Psoas muscle (tissue), 8 donors: Measurements from ENCODE around the gene TNFRSF14. TPM values are rescaled to one million over a fixed set of nuclear protein-coding genes. Genes with fewer than 3 reads are reported as not detected.

Source experiments
- ATAC-seq, 4 donors: fragments of 200-7000 bp; cut with Tn5 transposase; one replicate each; pipeline ENCODE4 v1.9.1; 2020; ENCODE audit warnings: moderate library complexity in 3 of 4, mild to moderate bottlenecking in 2 of 4
- DNase-seq, 2 donors: peaks; one replicate each; pipeline ENCODE4 v3.0.0-alpha.2; 2020
- H3K27ac ChIP-seq: fragments of 200-600 bp; one replicate; pipeline ENCODE4 v1.8.0; 2022
- H3K27me3 ChIP-seq, 3 donors: fragments of 200-600 bp in 1 of 3; one replicate each; pipeline versions ENCODE4 v1.6.1 to v1.8.0; 2013 to 2022; ENCODE audit warnings: low read length in 2 of 3, mild to moderate bottlenecking in 2 of 3, moderate library complexity in 1 of 3; ENCODE audit not compliant: insufficient read depth in 3 of 3
- H3K36me3 ChIP-seq, 2 donors: fragments of 200-600 bp in 1 of 2; one replicate each; pipeline versions ENCODE4 v1.6.1 to v1.8.0; 2013 to 2022; ENCODE audit warnings: low read depth in 1 of 2, mild to moderate bottlenecking in 1 of 2, moderate library complexity in 1 of 2; ENCODE audit not compliant: insufficient read depth in 1 of 2
- H3K4me1 ChIP-seq: fragments of 200-600 bp; one replicate; pipeline ENCODE4 v1.8.0; 2022
- H3K4me3 ChIP-seq: fragments of 200-600 bp; one replicate; pipeline ENCODE4 v1.8.0; 2022; ENCODE audit warnings: mild to moderate bottlenecking
- H3K9me3 ChIP-seq: fragments of 200-600 bp; one replicate; pipeline ENCODE4 v1.8.0; 2022
- CTCF ChIP-seq: fragments of 200-600 bp; IDR thresholded peaks from one replicate; pipeline ENCODE4 v1.8.0; 2022; ENCODE audit warnings: antibody characterized with exemption
- WGBS, 3 donors: extraction: QIAGEN DNeasy Blood & Tissue Kit; methylation state at CpG; one replicate each; pipeline versions ENCODE4 v1.1.6 to v1.1.7; 2013; 5-methylcytosine and 5-hydroxymethylcytosine counted together
- intact Hi-C, 2 donors: fragments of 100-400 bp; cut with DNase I; formaldehyde crosslinking; loops; one replicate each; pipeline versions ENCODE4 v1.11.0 to v1.14.2; 2022
- polyA plus RNA-seq, 3 donors: library from polyadenylated mRNA; stranded (reverse); fragments of 200-250 nt; gene quantifications; one replicate each; pipeline ENCODE4 v1.2.3, GENCODE V29; 2013
- total RNA-seq, 4 donors: library from RNA; stranded (reverse); fragmentation: NEBNext Ultra II Directional in 2 of 4; extraction: Animal tissue kit (Norgen Biotek cat#: 25700) in 2 of 4; gene quantifications; one replicate each; pipeline versions ENCODE4 v1.2.1 to v1.2.4, GENCODE V29; 2021 to 2023
- donor health status: healthy with polysubstance abuse.
- donor health status: DM: no; HTN: no; CAD: no; lungs with moderate emphysema.
- donor health status: Bipolar disorder and iron deficiency.
- donor health status: healthy.
- donor health status: DM: yes; HTN: yes; CAD: no.
- donor health status: DM: no; HTN: no; CAD: no.
- donor health status: DM: no; HTN: no; CAD: no.
- donor health status: DM: yes; HTN: yes; CAD: no.

Gene TNFRSF14
- total and polyA plus RNA-seq, 7 donors = 6.2 to 10.8 (median 8.2) TPM

GRCh38 chr1:2534315-2534686 is 21.9 kb upstream of the TNFRSF14 start:
- WGBS, 3 donors = 52 to 72% (median 66%) methylated on average over 7 of the region's 7 CpGs
- DNase-seq = no peak
- Histone ChIP-seq H3K27me3 (peaks cover 0 to 11% (median 8%) of the 10 kb centered on the region in 3 donors), H3K4me1 (peaks cover 30% of the 10 kb centered on the region), H3K4me3 (no peak overlapping the region), H3K27ac (no peak overlapping the region), H3K36me3 (no peaks in the 10 kb centered on the region), H3K9me3 (no peaks in the 10 kb centered on the region)
- no peak for TF ChIP-seq CTCF
- ATAC-seq = no peak
- intact Hi-C loops = loop anchor here (1.0 to 5.0 kb wide), 3 partner anchors 11 to 342 kb away; partner anchors contain the start of genes FAAP20 (in 1 of the 2) and PEX10 (in 1 of the 2)

- Histone ChIP-seq H3K4me1 (peaks cover 30% of the 10 kb centered on the region), H3K4me3 (no peak overlapping the region), H3K27ac (no peak overlapping the region), H3K36me3 (no peaks in the 10 kb centered on the region), H3K9me3 (no peaks in the 10 kb centered on the region), H3K27me3 (peaks cover 0 to 16% (median 8%) of the 10 kb centered on the region in 3 donors)
- TF ChIP-seq CTCF = no peak
- DNase-seq = no peak
- ATAC-seq = no peak
- intact Hi-C loops = loop anchor here (1.0 to 5.0 kb wide), 3 partner anchors 10 to 343 kb away; partner anchors contain the start of genes FAAP20 (in 1 of the 2) and PEX10 (in 1 of the 2)
- WGBS, 3 donors = 48 to 57% (median 53%) methylated on average over 18 of the region's 18 CpGs
Observed at GRCh38 chr1:2534687-2535441, 21.3 kb upstream of the TNFRSF14 start.

- Histone ChIP-seq H3K9me3 (no peaks in the 10 kb centered on the region), H3K4me1 (peaks cover 27% of the 10 kb centered on the region), H3K27ac (no peak overlapping the region), H3K4me3 (no peak overlapping the region), H3K27me3 (peaks cover 0 to 22% (median 8%) of the 10 kb centered on the region in 3 donors), H3K36me3 (no peaks in the 10 kb centered on the region)
- DNase-seq (no peak), ATAC-seq (no peak)
- intact Hi-C loops = no loop called here
- no peak for TF ChIP-seq CTCF
- 43 to 54% (median 50%) methylated on average over 22 to 27 of the region's 27 CpGs for WGBS, 3 donors
Observed at GRCh38 chr1:2535455-2535854, 20.7 kb upstream of the TNFRSF14 start.

GRCh38 chr1:2535981-2536380 is 20.2 kb upstream of the TNFRSF14 start:
- no peak for TF ChIP-seq CTCF
- Histone ChIP-seq H3K27me3 (peaks cover 0 to 28% (median 10%) of the 10 kb centered on the region in 3 donors), H3K27ac (no peak overlapping the region), H3K4me1 (peaks cover 22% of the 10 kb centered on the region), H3K36me3 (no peaks in the 10 kb centered on the region), H3K9me3 (no peaks in the 10 kb centered on the region), H3K4me3 (no peak overlapping the region)
- DNase-seq (no peak), ATAC-seq (no peak)
- WGBS, 3 donors = 63 to 74% (median 65%) methylated on average over 9 of the region's 9 CpGs
- intact Hi-C loops = no loop called here
